ENCODE data around the gene ZNF276.

The ZNF276 gene

DNA sequence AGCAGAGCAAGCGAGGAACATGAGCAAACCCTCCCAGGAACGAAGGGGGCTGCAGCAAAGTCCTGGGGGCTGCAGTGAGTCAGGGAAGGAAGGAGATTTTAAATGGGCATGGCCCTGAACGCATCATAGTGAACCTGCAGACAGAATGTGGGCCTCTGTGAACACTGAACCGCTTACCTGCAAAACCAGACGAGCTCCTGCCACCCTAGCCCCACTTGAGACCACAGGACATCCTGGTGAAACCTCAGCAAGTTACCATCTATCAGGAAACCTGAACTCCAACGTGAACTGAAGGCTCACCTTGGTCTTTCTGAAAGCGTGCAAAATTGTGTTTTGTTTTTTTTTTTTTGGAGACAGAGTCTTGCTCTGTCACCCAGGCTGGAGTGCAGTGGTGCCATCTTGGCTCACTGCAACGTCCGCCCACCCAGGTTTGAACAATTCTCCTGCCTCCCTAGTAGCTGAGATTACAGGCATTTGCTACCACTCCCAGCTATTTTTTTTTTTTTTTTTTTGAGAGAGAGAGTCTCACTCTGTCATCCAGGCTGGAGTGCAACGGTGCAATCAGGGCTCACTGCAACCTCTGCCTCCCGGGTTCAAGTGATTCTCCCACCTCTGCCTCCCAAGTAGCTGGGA, 64.3 kb downstream of the ZNF276 start:
- DNase-seq (ENCODE audit: low read depth) = no peak

DNA sequence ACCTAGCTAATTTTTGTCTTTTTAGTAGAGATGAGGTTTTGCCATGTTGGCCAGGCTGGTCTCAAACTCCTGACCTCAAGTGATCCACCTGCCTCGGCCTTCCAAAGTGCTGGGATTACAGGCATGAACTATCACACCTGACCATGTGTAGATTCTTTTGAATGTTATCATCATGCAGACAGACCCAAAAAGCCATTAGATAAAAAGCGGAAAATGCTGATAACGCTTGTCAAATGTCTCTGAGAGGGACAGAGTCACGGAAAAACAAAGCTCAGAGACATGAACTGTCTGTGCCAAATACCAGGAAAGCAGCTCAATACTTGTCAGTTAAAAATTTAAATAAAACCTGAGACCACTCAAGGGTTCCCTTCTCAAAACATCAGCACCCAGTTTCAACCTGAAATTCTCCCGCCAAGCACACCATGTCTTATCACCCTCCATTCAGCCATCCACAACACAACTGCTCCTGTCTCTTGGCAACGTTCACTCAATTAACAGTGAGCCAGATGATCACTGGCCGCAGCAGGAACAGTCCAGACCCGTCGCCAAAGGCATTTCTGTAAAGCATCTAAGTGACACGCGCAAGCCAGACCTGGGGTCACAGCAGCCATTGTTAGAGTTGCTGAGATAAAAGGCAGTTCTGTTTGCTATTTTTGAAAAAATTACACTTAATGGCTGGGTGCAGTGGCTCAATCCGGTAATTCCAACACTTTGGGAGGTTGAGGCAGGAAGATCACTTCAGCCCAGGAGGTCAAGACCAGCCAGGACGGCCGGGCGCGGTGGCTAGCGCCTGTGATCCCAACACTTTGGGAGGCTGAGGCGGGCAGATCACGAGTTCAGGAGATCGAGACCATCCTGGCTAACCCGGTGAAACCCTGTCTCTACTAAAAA, 65.4 kb downstream of the ZNF276 start:
- no peak for DNase-seq (ENCODE audit: low read depth)

DNA sequence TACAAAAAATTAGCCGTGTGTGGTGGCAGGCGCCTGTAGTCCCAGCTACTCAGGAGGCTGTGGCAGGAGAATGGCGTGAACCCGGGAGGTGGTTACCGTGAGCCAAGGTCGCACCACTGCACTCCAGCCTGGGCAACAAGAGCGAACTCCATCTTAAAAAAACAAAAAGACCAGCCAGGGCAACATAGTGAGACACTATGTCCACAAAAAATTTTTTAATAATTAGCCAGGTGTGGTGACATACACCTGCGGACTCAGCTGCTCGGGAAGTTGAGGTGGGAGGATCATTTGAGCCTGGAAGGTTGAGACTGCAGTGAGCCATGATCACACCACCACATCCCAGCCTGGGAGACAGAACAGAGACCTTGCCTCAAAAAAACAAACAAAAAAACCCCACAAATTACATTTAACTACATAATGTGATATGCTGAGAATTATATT, 66.0 kb downstream of the ZNF276 start:
- DNase-seq (ENCODE audit: low read depth) = no peak

Measured in ELR (cell line).